Panc1 (cell line): ENCODE measurements around the gene TSPAN3. TPM values are rescaled to one million over a fixed set of nuclear protein-coding genes. Genes with fewer than 3 reads are reported as not detected.

ENCODE experiments used
- ATAC-seq: fragments of 200-7000 bp; cut with Tn5 transposase; 2 replicates; pipeline ENCODE4 v1.9.1; 2020; ENCODE audit warnings: mild to moderate bottlenecking, moderate library complexity
- BruUV-seq: library from RNA; stranded (reverse); fragments of 400-500 nt; replicated peaks from 2 replicates; lab custom pipeline; 2021; lab: Mats Ljungman, UMichigan
- CTCF ChIA-PET: fragments of 300-600 bp; sonication (Branson Sonifier 250); formaldehyde crosslinking; loops from one replicate; lab custom pipeline; 2022; ENCODE audit warnings: antibody characterized with exemption; lab: Charles Lee
- POLR2A ChIA-PET: fragments of 300-600 bp; sonication (Branson Sonifier 250); formaldehyde crosslinking; loops from one replicate; lab custom pipeline; 2022; ENCODE audit warnings: antibody characterized with exemption; lab: Charles Lee
- DNase-seq: peaks from one replicate; pipeline ENCODE4 v3.0.0-alpha.2; 2010; ENCODE audit warnings: low read depth, low spot score
- H3K27ac ChIP-seq: 2 replicates; pipeline ENCODE4 v1.5.1; 2011; ENCODE audit warnings: mild to moderate bottlenecking, low read length, inconsistent platforms
- H3K27me3 ChIP-seq: fragments of 200-500 bp; sonication (Bioruptor generic); 2 replicates; pipeline ENCODE4 v1.6.0; 2014; ENCODE audit warnings: low read length, inconsistent platforms; ENCODE audit not compliant: control insufficient read depth, insufficient read depth
- H3K36me3 ChIP-seq: fragments of 200-500 bp; sonication (Bioruptor generic); 2 replicates; pipeline ENCODE4 v1.5.1; 2014; ENCODE audit warnings: inconsistent platforms, mild to moderate bottlenecking, low read length, moderate library complexity; ENCODE audit not compliant: control insufficient read depth, insufficient read depth
- H3K4me1 ChIP-seq: 2 replicates; pipeline ENCODE4 v1.5.1; 2011; ENCODE audit warnings: inconsistent platforms, mild to moderate bottlenecking, low read length, moderate library complexity; ENCODE audit not compliant: control insufficient read depth, insufficient read depth
- H3K4me3 ChIP-seq, 2 experiments: 2 replicates each; pipeline ENCODE4 v1.5.1; 2011 to 2012; ENCODE audit warnings: low read depth in 2 of 2, low read length in 2 of 2, mild to moderate bottlenecking in 2 of 2, inconsistent platforms in 1 of 2, moderate library complexity in 1 of 2
- H3K9me3 ChIP-seq: fragments of 200-500 bp; sonication (Bioruptor generic); 2 replicates; pipeline ENCODE4 v1.5.1; 2014; ENCODE audit warnings: low read depth, mild to moderate bottlenecking, inconsistent platforms, low read length, moderate library complexity; ENCODE audit not compliant: control insufficient read depth, insufficient read depth
- CTCF ChIP-seq: fragments of 450-650 bp; IDR thresholded peaks from 2 replicates; pipeline ENCODE4 v1.5.1; 2017; ENCODE audit warnings: mild to moderate bottlenecking
- POLR2AphosphoS5 ChIP-seq: IDR thresholded peaks from 2 replicates; pipeline ENCODE4 v1.6.1; 2012; ENCODE audit warnings: mild to moderate bottlenecking, low read depth, low read length, moderate library complexity
- REST ChIP-seq, 2 experiments: IDR thresholded peaks; 2 replicates each; pipeline ENCODE4 v1.6.1; 2011 to 2012; ENCODE audit warnings: low read depth in 2 of 2, control low read depth in 1 of 2, low read length in 1 of 2, mild to moderate bottlenecking in 1 of 2, moderate library complexity in 1 of 2; ENCODE audit not compliant: insufficient read depth in 1 of 2
- SIN3A ChIP-seq: IDR thresholded peaks from 2 replicates; pipeline ENCODE4 v1.6.1; 2012; ENCODE audit warnings: low read depth, mild to moderate bottlenecking, low read length, moderate library complexity, borderline replicate concordance; ENCODE audit not compliant: insufficient read depth
- TCF7L2 ChIP-seq: IDR thresholded peaks from 2 replicates; pipeline ENCODE4 v1.6.1; 2011; ENCODE audit warnings: mild to moderate bottlenecking, low read depth, low read length, inconsistent platforms
- in situ Hi-C: cut with HindIII; loops from 2 replicates; pipeline ENCODE4 v1.10.0; 2016; ENCODE audit warnings: low sequenced_read_pairs, low pct_unique_long_range_greater_than_20kb
- intact Hi-C: fragments of 100-400 bp; cut with micrococcal nuclease; formaldehyde crosslinking; loops from one replicate; pipeline ENCODE4 v1.10.0; 2022; ENCODE audit not compliant: unreplicated experiment
- total RNA-seq: library from RNA; stranded (reverse); gene quantifications from one replicate; pipeline ENCODE4 v1.2.1, GENCODE V29; 2021; ENCODE audit not compliant: unreplicated experiment

Gene TSPAN3
- total RNA-seq, 1 experiment from 2014 or later = 130 TPM

GRCh38 chr15:77027111-77027696 lies 43.7 kb downstream of the TSPAN3 start:
- intact Hi-C loops (loop anchor here (5.0 kb wide), 1 partner anchor 515 kb away; no protein-coding TSS in a partner anchor), in situ Hi-C loops (no loop called here)
- POLR2A ChIA-PET = no interaction called here

GRCh38 chr15:77026501-77027110 lies 44.3 kb downstream of the TSPAN3 start:
- in situ Hi-C loops (no loop called here), intact Hi-C loops (loop anchor here (5.0 kb wide), 1 partner anchor 516 kb away; no protein-coding TSS in a partner anchor)
- H3K27ac ChIP-seq = no peak overlapping the region
- H3K4me3 ChIP-seq = no peak overlapping the region
- no peak for DNase-seq
- H3K4me1 ChIP-seq = no peaks in the 10 kb centered on the region; the same call in none of the 2 replicates
- no peaks in the 10 kb centered on the region for H3K9me3 ChIP-seq
- no peak for ATAC-seq
- POLR2A ChIA-PET = interaction anchor here (0.6 to 0.8 kb wide), 2 partner anchors 11 to 117 kb away, joined by 3 read pairs; no protein-coding TSS in a partner anchor
- no TSS peak for BruUV-seq
- CTCF ChIA-PET = no interaction called here
- no peaks in the 10 kb centered on the region for H3K27me3 ChIP-seq
- H3K36me3 ChIP-seq = no peaks in the 10 kb centered on the region
- no peak for TF ChIP-seq TCF7L2
- no peak for TF ChIP-seq REST (IDR thresholded peaks at IDR 0.05; ENCODE audit: insufficient read depth in 1 of 2, low read depth in 2 of 2, low read length in 1 of 2)
- TF ChIP-seq SIN3A = no peak
- TF ChIP-seq POLR2AphosphoS5 = no peak

More at GRCh38 chr15:77027111-77027696, 43.7 kb downstream of the TSPAN3 start:
- H3K4me1 ChIP-seq = no peaks in the 10 kb centered on the region; the same call in none of the 2 replicates
- H3K27ac ChIP-seq = no peak overlapping the region
- ATAC-seq = no peak
- CTCF ChIA-PET = no interaction called here
- TF ChIP-seq SIN3A = no peak
- TF ChIP-seq TCF7L2 = no peak
- TF ChIP-seq CTCF = no peak
- TF ChIP-seq REST (IDR thresholded peaks at IDR 0.05; ENCODE audit: insufficient read depth in 1 of 2, low read depth in 2 of 2, low read length in 1 of 2) = no peak
- no peak for TF ChIP-seq POLR2AphosphoS5
- DNase-seq = no peak
- H3K27me3 ChIP-seq = no peaks in the 10 kb centered on the region
- H3K4me3 ChIP-seq = no peak overlapping the region
- BruUV-seq = no TSS peak
- no peaks in the 10 kb centered on the region for H3K9me3 ChIP-seq
- no peaks in the 10 kb centered on the region for H3K36me3 ChIP-seq
